Measurements from ENCODE around the gene KIAA1328. TPM values are rescaled to one million over a fixed set of nuclear protein-coding genes. Genes with fewer than 3 reads are reported as not detected.

Gene KIAA1328
- total and polyA plus RNA-seq, 4 experiments from 2014 or later, result 6.9 to 15.7 (median 12.8) TPM

DNA sequence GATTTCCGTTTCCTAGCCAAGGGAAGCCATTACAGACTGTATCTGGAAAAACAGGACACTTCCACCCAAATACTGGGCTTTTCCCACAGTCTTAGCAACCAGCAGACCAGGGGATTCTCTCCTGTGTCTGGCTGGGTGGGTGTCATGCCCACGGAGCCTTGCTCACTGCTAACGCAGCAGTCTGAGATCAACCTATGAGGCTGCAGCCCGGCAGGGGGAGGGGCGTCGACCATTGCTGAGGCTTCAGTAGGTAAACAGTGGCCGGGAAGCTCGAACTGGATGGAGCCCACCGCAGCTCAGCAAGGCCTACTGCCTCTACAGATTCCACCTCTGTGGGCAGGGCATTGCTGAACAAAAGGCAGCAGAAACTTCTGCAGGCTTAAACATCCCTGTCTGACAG, 131.1 kb downstream of the KIAA1328 start:
- H3K4me1 ChIP-seq (ENCODE audit: insufficient read depth, low read length), result no peaks in the 10 kb centered on the region
- peaks cover 2 to 43% (median 29%) of the 10 kb centered on the region in 8 donors for H3K9me3 Mint-ChIP-seq
- H3K36me3 Mint-ChIP-seq, result peaks cover 66 to 81% of the 10 kb centered on the region in 2 donors
- H3K36me3 ChIP-seq (ENCODE audit: insufficient read depth, low read length), result no peaks in the 10 kb centered on the region
- H3K27ac Mint-ChIP-seq, result no peak overlapping the region
- POLR2A ChIA-PET (ENCODE audit: partially characterized antibody), result no interaction called here
- H3K9me3 ChIP-seq (ENCODE audit: control insufficient read depth in 1 of 2, low read length in 2 of 2), result no peaks in the 10 kb centered on the region
- intact Hi-C loops (cut with micrococcal nuclease), result no loop called here
- DNase-seq, result no peak
- no peak overlapping the region for H3K4me3 ChIP-seq (ENCODE audit: low read length in 2 of 2)
- no peaks in the 10 kb centered on the region for H3K4me1 Mint-ChIP-seq
- no peaks in the 10 kb centered on the region for H3K27me3 ChIP-seq (ENCODE audit: insufficient read depth, low read length)
- H3K4me3 Mint-ChIP-seq, result no peak overlapping the region
- no peaks in the 10 kb centered on the region for H3K27me3 Mint-ChIP-seq
- H3K27ac ChIP-seq (ENCODE audit: low read depth, low read length), result no peak overlapping the region
- CTCF ChIA-PET (ENCODE audit: partially characterized antibody), result no interaction called here

DNA sequence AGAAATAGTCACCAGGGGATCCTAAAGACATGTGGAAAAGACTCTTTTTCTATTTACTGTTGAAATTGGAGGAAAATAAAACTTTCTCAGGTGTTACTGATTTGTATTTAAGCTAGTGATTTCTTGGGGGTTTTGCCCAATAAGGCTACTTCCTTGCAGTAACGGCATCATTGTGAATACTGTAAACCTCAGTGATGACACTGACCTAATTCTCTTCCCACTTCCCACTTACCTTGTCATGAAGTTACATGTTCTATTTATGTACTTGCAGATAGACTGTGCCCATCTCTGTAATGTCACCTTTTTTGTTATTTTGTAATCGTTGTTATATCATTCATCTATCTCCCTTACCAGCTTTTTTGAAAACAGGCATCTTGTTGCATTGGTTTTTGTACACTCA, 134.5 kb downstream of the KIAA1328 start:
- no peak overlapping the region for H3K4me3 Mint-ChIP-seq
- ChIA-PET CTCF (ENCODE audit: partially characterized antibody) (no interaction called here), POLR2A (ENCODE audit: partially characterized antibody) (no interaction called here)
- intact Hi-C loops (cut with micrococcal nuclease), result no loop called here
- no peaks in the 10 kb centered on the region for H3K4me1 Mint-ChIP-seq
- H3K4me3 ChIP-seq (ENCODE audit: low read length in 2 of 2), result no peak overlapping the region
- H3K9me3 ChIP-seq (ENCODE audit: control insufficient read depth in 1 of 2, low read length in 2 of 2), result no peaks in the 10 kb centered on the region
- H3K36me3 Mint-ChIP-seq, result peaks cover 67 to 69% of the 10 kb centered on the region in 2 donors
- H3K27me3 Mint-ChIP-seq, result no peaks in the 10 kb centered on the region
- H3K36me3 ChIP-seq (ENCODE audit: insufficient read depth, low read length), result no peaks in the 10 kb centered on the region
- no peaks in the 10 kb centered on the region for H3K4me1 ChIP-seq (ENCODE audit: insufficient read depth, low read length)
- H3K27me3 ChIP-seq (ENCODE audit: insufficient read depth, low read length), result no peaks in the 10 kb centered on the region
- no peak overlapping the region for H3K27ac ChIP-seq (ENCODE audit: low read depth, low read length)
- peaks cover 0 to 52% (median 44%) of the 10 kb centered on the region in 8 donors for H3K9me3 Mint-ChIP-seq
- no peak for DNase-seq
- H3K27ac Mint-ChIP-seq, result no peak overlapping the region

- CTCF ChIA-PET (ENCODE audit: partially characterized antibody), result no interaction called here
- H3K27me3 Mint-ChIP-seq, result no peaks in the 10 kb centered on the region
- no peak overlapping the region for H3K27ac Mint-ChIP-seq
- Histone ChIP-seq H3K27ac (ENCODE audit: low read depth, low read length) (no peak overlapping the region), H3K4me1 (ENCODE audit: insufficient read depth, low read length) (no peaks in the 10 kb centered on the region), H3K27me3 (ENCODE audit: insufficient read depth, low read length) (no peaks in the 10 kb centered on the region), H3K36me3 (ENCODE audit: insufficient read depth, low read length) (no peaks in the 10 kb centered on the region), H3K9me3 (ENCODE audit: control insufficient read depth in 1 of 2, low read length in 2 of 2) (no peaks in the 10 kb centered on the region), H3K4me3 (ENCODE audit: low read length in 2 of 2) (no peak overlapping the region)
- peaks cover 3 to 39% (median 22%) of the 10 kb centered on the region in 8 donors for H3K9me3 Mint-ChIP-seq
- H3K4me3 Mint-ChIP-seq, result no peak overlapping the region
- POLR2A ChIA-PET (ENCODE audit: partially characterized antibody), result no interaction called here
- H3K36me3 Mint-ChIP-seq, result peaks cover 52 to 53% of the 10 kb centered on the region in 2 donors
- intact Hi-C loops (cut with micrococcal nuclease), result no loop called here
- no peaks in the 10 kb centered on the region for H3K4me1 Mint-ChIP-seq
- DNase-seq, result no peak
Measured at GRCh38 chr18:36974686-36975085, 145.8 kb downstream of the KIAA1328 start.

DNA sequence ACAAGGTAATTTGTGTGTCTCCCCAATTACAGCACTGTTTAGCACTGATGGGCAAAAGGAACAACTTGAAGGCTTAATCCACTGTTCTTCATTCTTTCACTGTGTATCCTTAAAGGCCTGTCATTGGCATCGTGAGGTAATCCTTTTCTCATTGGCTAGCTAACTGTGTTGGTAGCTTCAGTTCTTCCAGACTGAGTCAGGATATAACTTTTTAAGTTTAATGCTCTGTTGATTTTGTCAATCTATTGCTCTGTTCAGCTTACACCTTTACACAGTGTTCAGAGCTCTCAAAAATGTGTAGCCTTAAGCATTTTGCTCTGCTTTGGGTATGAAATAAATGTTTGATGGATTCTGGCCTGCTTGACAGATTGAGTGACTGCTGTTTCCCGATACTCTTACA, 148.2 kb downstream of the KIAA1328 start:
- DNase-seq, result no peak
- Mint-ChIP-seq H3K4me1 (no peaks in the 10 kb centered on the region), H3K9me3 (peaks cover 5 to 28% (median 15%) of the 10 kb centered on the region in 8 donors), H3K4me3 (no peak overlapping the region), H3K27me3 (no peaks in the 10 kb centered on the region), H3K36me3 (peaks cover 48% of the 10 kb centered on the region in 2 donors), H3K27ac (no peak overlapping the region)
- Histone ChIP-seq H3K9me3 (ENCODE audit: control insufficient read depth in 1 of 2, low read length in 2 of 2) (no peaks in the 10 kb centered on the region), H3K36me3 (ENCODE audit: insufficient read depth, low read length) (no peaks in the 10 kb centered on the region), H3K4me3 (ENCODE audit: low read length in 2 of 2) (no peak overlapping the region), H3K27me3 (ENCODE audit: insufficient read depth, low read length) (no peaks in the 10 kb centered on the region), H3K4me1 (ENCODE audit: insufficient read depth, low read length) (no peaks in the 10 kb centered on the region), H3K27ac (ENCODE audit: low read depth, low read length) (no peak overlapping the region)
- CTCF ChIA-PET (ENCODE audit: partially characterized antibody), result no interaction called here
- intact Hi-C loops (cut with micrococcal nuclease), result no loop called here
- POLR2A ChIA-PET (ENCODE audit: partially characterized antibody), result no interaction called here

GRCh38 chr18:36993068-36993467, 164.1 kb downstream of the KIAA1328 start:
- H3K9me3 Mint-ChIP-seq, result peaks cover 0 to 46% (median 34%) of the 10 kb centered on the region in 8 donors
- no peaks in the 10 kb centered on the region for H3K27me3 Mint-ChIP-seq
- no peak overlapping the region for H3K27ac Mint-ChIP-seq
- H3K4me3 Mint-ChIP-seq, result no peak overlapping the region
- Histone ChIP-seq H3K4me1 (ENCODE audit: insufficient read depth, low read length) (no peaks in the 10 kb centered on the region), H3K9me3 (ENCODE audit: control insufficient read depth in 1 of 2, low read length in 2 of 2) (peaks cover 0 to 3% of the 10 kb centered on the region in 2 donors), H3K36me3 (ENCODE audit: insufficient read depth, low read length) (no peaks in the 10 kb centered on the region), H3K27ac (ENCODE audit: low read depth, low read length) (no peak overlapping the region), H3K4me3 (ENCODE audit: low read length in 2 of 2) (no peak overlapping the region), H3K27me3 (ENCODE audit: insufficient read depth, low read length) (no peaks in the 10 kb centered on the region)
- CTCF ChIA-PET (ENCODE audit: partially characterized antibody), result no interaction called here
- H3K36me3 Mint-ChIP-seq, result peaks cover 58% of the 10 kb centered on the region in 2 donors
- POLR2A ChIA-PET (ENCODE audit: partially characterized antibody), result no interaction called here
- intact Hi-C loops (cut with micrococcal nuclease), result no loop called here
- no peaks in the 10 kb centered on the region for H3K4me1 Mint-ChIP-seq
- no peak for DNase-seq

GRCh38 chr18:37006742-37007141, 177.8 kb downstream of the KIAA1328 start:
- intact Hi-C loops (cut with micrococcal nuclease), result no loop called here
- H3K36me3 ChIP-seq (ENCODE audit: insufficient read depth, low read length), result no peaks in the 10 kb centered on the region
- Mint-ChIP-seq H3K9me3 (peaks cover 2 to 37% (median 25%) of the 10 kb centered on the region in 8 donors), H3K36me3 (peaks cover 22 to 38% of the 10 kb centered on the region in 2 donors), H3K4me1 (no peaks in the 10 kb centered on the region), H3K27ac (no peak overlapping the region), H3K4me3 (no peak overlapping the region), H3K27me3 (no peaks in the 10 kb centered on the region)
- H3K9me3 ChIP-seq (ENCODE audit: control insufficient read depth in 1 of 2, low read length in 2 of 2), result no peaks in the 10 kb centered on the region
- no peak for DNase-seq
- no peak overlapping the region for H3K4me3 ChIP-seq (ENCODE audit: low read length in 2 of 2)
- ChIA-PET POLR2A (ENCODE audit: partially characterized antibody) (no interaction called here), CTCF (ENCODE audit: partially characterized antibody) (no interaction called here)
- H3K4me1 ChIP-seq (ENCODE audit: insufficient read depth, low read length), result no peaks in the 10 kb centered on the region
- H3K27ac ChIP-seq (ENCODE audit: low read depth, low read length), result no peak overlapping the region
- H3K27me3 ChIP-seq (ENCODE audit: insufficient read depth, low read length), result no peaks in the 10 kb centered on the region

- Histone ChIP-seq H3K27me3 (ENCODE audit: insufficient read depth, low read length) (no peaks in the 10 kb centered on the region), H3K4me3 (ENCODE audit: low read length in 2 of 2) (no peak overlapping the region), H3K36me3 (ENCODE audit: insufficient read depth, low read length) (no peaks in the 10 kb centered on the region), H3K27ac (ENCODE audit: low read depth, low read length) (no peak overlapping the region), H3K4me1 (ENCODE audit: insufficient read depth, low read length) (no peaks in the 10 kb centered on the region), H3K9me3 (ENCODE audit: control insufficient read depth in 1 of 2, low read length in 2 of 2) (no peaks in the 10 kb centered on the region)
- ChIA-PET POLR2A (ENCODE audit: partially characterized antibody) (no interaction called here), CTCF (ENCODE audit: partially characterized antibody) (no interaction called here)
- Mint-ChIP-seq H3K4me3 (no peak overlapping the region), H3K4me1 (no peaks in the 10 kb centered on the region), H3K9me3 (peaks cover 7 to 57% (median 44%) of the 10 kb centered on the region in 8 donors), H3K27ac (no peak overlapping the region), H3K27me3 (no peaks in the 10 kb centered on the region), H3K36me3 (peaks cover 36 to 44% of the 10 kb centered on the region in 2 donors)
- intact Hi-C loops (cut with micrococcal nuclease), result no loop called here
- DNase-seq, result no peak
Measured at GRCh38 chr18:37012452-37012851, 183.5 kb downstream of the KIAA1328 start.
